Epithelial cell of esophagus (primary cell): ENCODE measurements around the gene ARNT2.
A peak's percentile ranks its signal among the peaks of the same experiment; 100 is the strongest.

ENCODE experiments used
- DNase-seq: peaks from one replicate; pipeline ENCODE4 v3.0.0; 2010; ENCODE audit warnings: low read depth
- H3K4me3 ChIP-seq: 2 replicates; pipeline ENCODE4 v1.5.1; 2011; ENCODE audit warnings: mild to moderate bottlenecking, low read length, control low read depth
- CTCF ChIP-seq: IDR thresholded peaks from 2 replicates; pipeline ENCODE4 v1.5.1; 2011; ENCODE audit warnings: low read depth, mild to moderate bottlenecking, low read length, control low read depth, inconsistent platforms; ENCODE audit not compliant: insufficient read depth; ENCODE audit errors: missing control alignments

Gene ARNT2

GRCh38 chr15:80605591-80606150 is 201.5 kb downstream of the ARNT2 start:
- no peak for DNase-seq
- TF ChIP-seq CTCF = no peak

GRCh38 chr15:80606511-80607071 is 202.4 kb downstream of the ARNT2 start:
- DNase-seq = no peak
- TF ChIP-seq CTCF = no peak
- no peak overlapping the region for H3K4me3 ChIP-seq

More at GRCh38 chr15:80605591-80606150, 201.5 kb downstream of the ARNT2 start:
- H3K4me3 ChIP-seq = no peak overlapping the region

GRCh38 chr15:80607287-80607980 is 203.3 kb downstream of the ARNT2 start:
- TF ChIP-seq CTCF = no peak
- H3K4me3 ChIP-seq = no peak overlapping the region
- DNase-seq = no peak

- H3K4me3 ChIP-seq = no peak overlapping the region
- no peak for TF ChIP-seq CTCF
- DNase-seq = peak; percentile 82
Observed at GRCh38 chr15:80608688-80609087, 204.5 kb downstream of the ARNT2 start.

GRCh38 chr15:80609091-80609490 is 204.9 kb downstream of the ARNT2 start:
- no peak overlapping the region for H3K4me3 ChIP-seq
- no peak for TF ChIP-seq CTCF
- no peak for DNase-seq

GRCh38 chr15:80609512-80609946 is 205.3 kb downstream of the ARNT2 start:
- H3K4me3 ChIP-seq = no peak overlapping the region
- TF ChIP-seq CTCF = no peak
- DNase-seq = peak; percentile 66
